IgD-negative memory B cell (primary cell): ENCODE measurements around the gene SHF. TPM values are rescaled to one million over a fixed set of nuclear protein-coding genes. Genes with fewer than 3 reads are reported as not detected.

Source experiments
- H3K27ac Mint-ChIP-seq, 3 donors: one replicate each; pipeline ENCODE4 v1.8.0; 2020 to 2022; ENCODE audit warnings: mild to moderate bottlenecking in 3 of 3, mixed read lengths in 3 of 3, moderate library complexity in 1 of 3
- H3K27me3 Mint-ChIP-seq: one replicate; pipeline ENCODE4 v1.8.0; 2021; ENCODE audit warnings: mixed read lengths
- H3K36me3 Mint-ChIP-seq: one replicate; pipeline ENCODE4 v1.8.0; 2020; ENCODE audit warnings: mild to moderate bottlenecking, mixed read lengths
- H3K4me1 Mint-ChIP-seq, 3 donors: one replicate each; pipeline ENCODE4 v1.8.0; 2020 to 2022; ENCODE audit warnings: mixed read lengths in 3 of 3, mild to moderate bottlenecking in 1 of 3
- H3K4me3 Mint-ChIP-seq, 4 donors: one replicate each; pipeline ENCODE4 v1.8.0; 2020 to 2022; ENCODE audit warnings: mild to moderate bottlenecking in 4 of 4, mixed read lengths in 4 of 4, moderate library complexity in 3 of 4
- H3K9me3 Mint-ChIP-seq, 3 donors: one replicate each; pipeline ENCODE4 v1.8.0; 2020 to 2021; ENCODE audit warnings: mixed read lengths in 3 of 3, mild to moderate bottlenecking in 1 of 3
- polyA plus RNA-seq: library from polyadenylated mRNA; unstranded; fragments of 300-500 nt; fragmentation: Illumina TruSeq; gene quantifications from one replicate; pipeline ENCODE4 v1.2.3, GENCODE V29; 2021

Gene SHF
- polyA plus RNA-seq, 1 donor from 2014 or later: 0.85 TPM

DNA sequence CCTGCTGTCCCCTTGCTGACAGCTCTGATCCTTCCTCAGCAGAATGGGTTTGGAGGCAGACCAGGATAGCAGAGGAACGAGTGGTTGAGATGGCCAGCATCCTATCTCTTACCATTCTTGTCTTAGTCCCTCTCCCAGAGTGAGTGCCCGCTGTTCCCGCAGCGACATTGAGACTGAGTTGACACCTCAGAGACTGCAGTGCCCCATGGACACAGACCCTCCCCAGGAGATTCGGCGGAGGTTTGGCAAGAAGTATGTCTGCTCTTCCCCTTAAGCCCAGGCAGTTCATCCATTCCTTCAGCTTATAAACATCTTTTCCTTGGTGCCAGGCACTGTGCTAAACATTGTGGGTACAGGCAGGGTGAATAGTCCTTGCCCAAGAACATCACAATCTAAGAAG is 36.8 kb downstream of the SHF start:
- H3K36me3 Mint-ChIP-seq: no peaks in the 10 kb centered on the region
- no peaks in the 10 kb centered on the region for H3K4me1 Mint-ChIP-seq
- no peak overlapping the region for H3K4me3 Mint-ChIP-seq
- no peak overlapping the region for H3K27ac Mint-ChIP-seq
- peaks cover under 1% of the 10 kb centered on the region for H3K27me3 Mint-ChIP-seq
- no peaks in the 10 kb centered on the region for H3K9me3 Mint-ChIP-seq

DNA sequence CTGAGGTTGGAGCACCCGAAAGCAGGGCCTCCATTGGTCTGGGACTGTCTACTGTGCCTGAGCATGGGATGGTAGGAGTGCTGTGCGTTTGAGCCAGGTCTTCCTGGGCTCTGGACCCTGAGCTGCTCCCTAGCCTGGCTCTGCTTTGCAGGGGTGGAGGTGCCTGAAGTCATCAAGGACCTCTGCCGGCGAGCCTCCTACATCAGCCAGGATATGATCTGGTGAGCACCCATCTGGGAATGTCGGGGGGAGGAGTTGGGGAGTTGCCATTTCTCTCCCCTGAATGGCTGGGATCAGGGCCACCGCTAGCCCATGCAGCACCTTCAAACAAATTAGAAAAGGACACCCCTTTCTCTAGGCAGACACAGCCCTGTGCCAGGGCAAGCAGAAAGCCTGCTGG is 37.3 kb downstream of the SHF start:
- Mint-ChIP-seq H3K4me3 (no peak overlapping the region), H3K27ac (no peak overlapping the region), H3K27me3 (peaks cover 1% of the 10 kb centered on the region), H3K4me1 (no peaks in the 10 kb centered on the region), H3K9me3 (no peaks in the 10 kb centered on the region), H3K36me3 (no peaks in the 10 kb centered on the region)

DNA sequence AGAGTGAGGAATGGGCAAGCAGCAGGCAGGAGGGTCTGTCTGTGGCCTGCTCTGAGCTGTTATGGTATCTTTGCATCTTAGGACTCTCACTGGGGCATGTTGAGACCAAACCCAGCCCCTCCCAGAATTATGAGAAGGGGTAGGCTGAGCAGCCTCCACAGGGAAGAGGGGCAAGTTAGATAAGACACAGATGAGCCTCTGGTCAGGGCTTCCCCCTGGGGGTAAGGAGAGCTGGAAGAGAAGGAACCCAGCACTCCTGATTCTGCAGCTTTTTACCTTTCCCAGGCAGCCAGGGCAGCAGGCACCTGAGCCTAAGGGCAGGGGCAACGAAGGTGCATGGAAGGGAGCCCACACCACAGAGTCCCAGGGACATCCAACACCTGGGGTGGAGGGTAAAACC is 38.7 kb downstream of the SHF start:
- Mint-ChIP-seq H3K36me3 (no peaks in the 10 kb centered on the region), H3K9me3 (no peaks in the 10 kb centered on the region), H3K4me3 (no peak overlapping the region), H3K4me1 (no peaks in the 10 kb centered on the region), H3K27ac (no peak overlapping the region), H3K27me3 (peaks cover 5% of the 10 kb centered on the region)

DNA sequence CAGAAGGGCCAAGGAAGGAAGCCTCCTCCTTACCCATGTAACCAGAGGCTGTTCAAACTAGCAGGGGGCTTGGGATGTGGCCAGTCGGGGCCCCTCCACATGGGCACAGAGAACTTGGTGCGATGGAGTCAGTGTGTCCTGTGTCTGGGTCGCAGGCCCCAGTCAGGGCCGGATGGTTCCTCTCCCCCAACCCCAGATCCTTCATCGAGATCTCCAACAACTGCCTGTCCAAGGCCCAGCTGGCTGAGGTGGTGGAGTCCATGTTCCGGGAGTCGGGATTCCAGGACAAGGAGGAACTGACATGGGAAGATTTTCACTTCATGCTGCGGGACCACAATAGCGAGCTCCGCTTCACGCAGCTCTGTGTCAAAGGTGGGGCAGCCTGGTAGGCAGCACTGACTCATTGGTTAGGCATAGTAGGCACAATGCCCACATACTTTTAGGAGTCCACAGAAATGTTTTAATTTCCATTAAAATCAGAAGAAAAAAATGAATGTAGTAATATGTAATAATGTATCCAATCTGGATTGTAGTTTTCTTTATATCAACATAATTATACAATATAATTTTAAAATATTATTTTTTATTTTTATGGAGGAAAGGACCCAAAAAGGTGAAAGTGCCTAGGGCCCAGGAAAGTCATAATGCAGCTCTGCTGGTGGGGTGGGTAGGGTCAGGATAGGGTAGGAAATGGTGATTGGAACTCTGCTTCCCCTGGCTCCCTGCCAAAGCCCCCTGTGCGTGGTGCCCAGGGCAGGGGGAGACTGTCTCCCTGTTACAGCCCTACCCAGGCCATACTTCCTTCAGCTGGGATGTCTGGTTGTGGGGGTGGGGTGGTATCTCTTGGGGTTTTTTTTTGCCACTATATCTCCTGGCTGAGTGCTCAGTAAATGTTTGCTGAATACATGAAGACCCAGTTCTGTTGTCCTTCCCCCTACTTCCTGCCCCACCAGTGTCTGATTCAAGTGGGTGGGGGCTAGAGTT is 39.4 kb downstream of the SHF start:
- Mint-ChIP-seq H3K4me3 (peak overlapping the region in 1 of 4 donors; percentile 48), H3K27ac (no peak overlapping the region), H3K4me1 (no peaks in the 10 kb centered on the region), H3K27me3 (peaks cover 5% of the 10 kb centered on the region), H3K9me3 (no peaks in the 10 kb centered on the region), H3K36me3 (no peaks in the 10 kb centered on the region)

DNA sequence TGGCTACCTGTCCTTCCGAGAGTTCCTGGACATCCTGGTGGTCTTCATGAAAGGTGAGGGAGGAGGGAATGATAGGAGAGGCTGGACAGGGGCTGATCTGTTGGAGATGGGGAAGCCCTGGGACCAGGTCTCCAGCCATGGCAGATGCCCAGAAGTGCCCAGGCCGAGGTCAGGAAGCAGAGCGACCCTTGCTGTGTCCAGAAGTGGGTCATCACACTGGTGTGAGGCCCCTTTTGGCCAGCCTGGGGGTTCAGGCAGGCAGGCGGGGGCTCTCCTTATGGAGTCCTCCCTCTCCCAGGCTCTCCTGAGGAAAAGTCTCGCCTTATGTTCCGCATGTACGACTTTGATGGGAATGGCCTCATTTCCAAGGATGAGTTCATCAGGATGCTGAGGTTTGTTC is 40.2 kb downstream of the SHF start:
- no peaks in the 10 kb centered on the region for H3K36me3 Mint-ChIP-seq
- H3K4me1 Mint-ChIP-seq: no peaks in the 10 kb centered on the region
- peaks cover 5% of the 10 kb centered on the region for H3K27me3 Mint-ChIP-seq
- no peak overlapping the region for H3K27ac Mint-ChIP-seq
- peak overlapping the region in 1 of 4 donors; percentile 48 for H3K4me3 Mint-ChIP-seq
- H3K9me3 Mint-ChIP-seq: no peaks in the 10 kb centered on the region

DNA sequence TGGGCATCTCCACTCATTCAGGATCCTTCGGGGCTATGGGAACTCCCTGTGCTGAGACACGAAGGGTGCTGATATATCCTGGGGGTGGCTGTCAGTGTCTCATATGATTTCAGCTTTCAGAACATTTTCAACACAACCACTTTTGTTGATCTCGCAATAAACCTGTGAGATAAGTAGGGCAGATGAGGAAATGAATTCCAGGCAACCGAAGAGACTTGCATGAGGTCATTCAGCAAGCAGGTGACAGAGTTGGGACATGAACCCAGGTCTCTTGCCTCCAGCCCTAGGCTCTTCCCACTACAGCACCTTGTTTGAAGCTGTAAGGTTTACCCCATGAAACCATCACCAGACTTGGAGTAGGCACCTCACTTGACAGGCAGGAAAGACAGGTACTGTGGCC is 41.4 kb downstream of the SHF start:
- Mint-ChIP-seq H3K36me3 (no peaks in the 10 kb centered on the region), H3K4me1 (no peaks in the 10 kb centered on the region), H3K27ac (no peak overlapping the region), H3K4me3 (no peak overlapping the region), H3K9me3 (no peaks in the 10 kb centered on the region), H3K27me3 (peaks cover 7% of the 10 kb centered on the region)

DNA sequence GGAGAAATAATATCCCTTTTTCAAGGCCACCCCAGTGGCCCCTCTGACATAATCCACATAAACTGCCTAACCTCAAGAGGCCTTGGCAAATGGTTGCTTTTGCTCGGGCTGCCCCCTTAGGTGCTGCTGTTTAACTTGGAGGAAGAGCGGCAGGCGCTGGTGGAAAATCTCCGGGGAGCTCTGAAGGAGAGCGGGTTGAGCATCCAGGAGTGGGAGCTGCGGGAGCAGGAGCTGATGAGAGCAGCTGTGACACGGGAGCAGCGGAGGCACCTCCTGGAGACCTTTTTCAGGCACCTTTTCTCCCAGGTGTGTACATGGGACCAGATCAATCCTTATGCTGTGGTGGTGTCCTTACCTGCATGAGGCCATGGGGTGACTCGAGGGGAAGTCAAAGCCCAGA is 43.0 kb downstream of the SHF start:
- Mint-ChIP-seq H3K27me3 (peaks cover 7% of the 10 kb centered on the region), H3K9me3 (no peaks in the 10 kb centered on the region), H3K4me3 (no peak overlapping the region), H3K27ac (no peak overlapping the region), H3K4me1 (no peaks in the 10 kb centered on the region), H3K36me3 (no peaks in the 10 kb centered on the region)

DNA sequence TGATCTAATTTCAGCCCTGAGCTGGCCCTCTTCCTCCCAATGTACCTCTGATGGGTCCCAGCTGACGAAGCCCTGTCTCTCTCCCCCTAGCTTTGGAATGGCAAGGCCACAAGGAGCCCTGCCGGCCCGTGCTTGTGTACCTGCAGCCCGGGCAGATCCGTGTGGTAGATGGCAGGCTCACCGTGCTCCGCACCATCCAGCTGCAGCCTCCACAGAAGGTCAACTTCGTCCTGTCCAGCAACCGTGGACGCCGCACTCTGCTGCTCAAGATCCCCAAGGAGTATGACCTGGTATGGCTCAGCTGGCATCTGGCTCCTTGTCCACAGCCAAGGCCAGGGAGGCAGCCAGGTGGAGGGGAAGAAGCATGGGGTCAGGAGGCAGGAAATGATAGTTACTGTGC is 43.8 kb downstream of the SHF start:
- no peak overlapping the region for H3K4me3 Mint-ChIP-seq
- H3K27me3 Mint-ChIP-seq: peaks cover 7% of the 10 kb centered on the region
- H3K9me3 Mint-ChIP-seq: no peaks in the 10 kb centered on the region
- H3K27ac Mint-ChIP-seq: no peak overlapping the region
- no peaks in the 10 kb centered on the region for H3K36me3 Mint-ChIP-seq
- no peaks in the 10 kb centered on the region for H3K4me1 Mint-ChIP-seq

DNA sequence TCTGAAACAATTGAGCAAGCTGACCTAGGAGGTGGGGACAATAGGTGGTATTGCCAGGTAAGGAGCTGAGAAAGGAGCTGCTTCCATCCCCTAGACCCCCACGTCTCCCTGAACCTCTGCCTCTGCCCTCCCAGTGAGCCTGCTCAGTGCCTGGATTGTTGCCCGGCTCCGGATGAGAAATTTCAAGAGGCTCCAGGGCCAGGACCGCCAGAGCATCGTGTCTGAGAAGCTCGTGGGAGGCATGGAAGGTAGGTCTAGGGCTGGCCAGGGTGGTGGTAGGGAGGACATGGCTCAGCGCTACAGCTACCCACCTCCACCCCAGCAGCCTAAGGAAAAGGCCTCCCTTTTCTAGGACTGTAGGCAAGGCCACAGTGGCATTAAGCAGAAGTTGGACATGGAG is 44.7 kb downstream of the SHF start:
- Mint-ChIP-seq H3K36me3 (no peaks in the 10 kb centered on the region), H3K27me3 (peaks cover 9% of the 10 kb centered on the region), H3K9me3 (no peaks in the 10 kb centered on the region), H3K27ac (no peak overlapping the region), H3K4me1 (no peaks in the 10 kb centered on the region), H3K4me3 (no peak overlapping the region)

DNA sequence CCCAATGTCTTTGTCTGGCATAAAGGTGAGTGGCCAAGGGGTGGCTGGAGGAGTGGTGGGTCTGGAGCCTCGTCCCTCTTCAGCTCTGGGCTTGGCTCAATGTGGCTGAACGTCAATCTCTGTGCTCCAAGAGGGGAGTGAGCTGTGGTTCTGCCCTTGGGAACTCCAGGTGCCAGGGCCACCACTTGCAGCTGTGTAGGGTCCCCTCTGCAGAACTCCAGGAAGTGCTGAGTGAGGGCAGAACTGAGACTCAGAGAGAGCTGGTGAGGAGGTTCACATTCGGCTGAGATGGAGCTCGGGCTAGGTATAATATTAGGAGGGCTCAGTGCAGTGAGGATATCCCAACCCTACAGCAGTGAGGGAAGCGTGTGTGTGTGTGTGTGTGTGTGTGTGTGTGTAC is 46.4 kb downstream of the SHF start:
- Mint-ChIP-seq H3K4me3 (no peak overlapping the region), H3K27ac (no peak overlapping the region), H3K36me3 (peaks cover 2% of the 10 kb centered on the region), H3K4me1 (peaks cover 0 to 1% (median under 1%) of the 10 kb centered on the region in 3 donors), H3K9me3 (no peaks in the 10 kb centered on the region), H3K27me3 (peaks cover 14% of the 10 kb centered on the region)

DNA sequence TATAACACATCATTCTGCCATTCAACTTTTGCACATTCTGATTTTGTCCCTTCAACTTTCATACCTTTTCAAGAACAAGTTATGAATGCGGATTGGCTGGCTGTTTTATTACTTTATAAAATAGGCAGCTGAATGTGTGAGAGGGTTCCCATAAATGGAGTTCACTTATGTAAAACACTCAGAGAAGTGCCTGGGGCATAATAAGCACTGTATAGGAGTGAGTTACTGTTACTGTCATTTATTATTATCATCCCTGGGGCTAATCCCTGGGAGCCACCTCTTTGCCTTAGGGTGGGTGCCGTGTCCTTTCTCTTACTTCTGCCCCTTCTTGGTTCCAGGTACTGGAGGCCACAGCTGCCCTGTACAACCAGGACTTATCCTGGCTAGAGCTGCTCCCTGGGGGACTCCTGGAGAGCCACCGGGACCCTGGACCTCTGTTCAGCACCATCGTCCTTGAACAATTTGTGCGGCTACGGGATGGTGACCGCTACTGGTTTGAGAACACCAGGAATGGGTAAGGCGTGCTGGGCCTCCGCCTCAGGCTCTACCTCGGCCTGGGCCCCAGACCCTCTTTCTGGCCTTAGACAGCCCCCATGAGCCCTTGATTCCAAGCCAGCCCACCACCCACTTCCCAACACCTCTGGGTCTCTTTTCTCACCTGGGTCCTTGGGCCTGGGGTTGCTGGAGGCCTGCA is 47.1 kb downstream of the SHF start:
- Mint-ChIP-seq H3K9me3 (no peaks in the 10 kb centered on the region), H3K27ac (no peak overlapping the region), H3K36me3 (peaks cover 2% of the 10 kb centered on the region), H3K4me1 (peaks cover 0 to 2% (median 2%) of the 10 kb centered on the region in 3 donors), H3K27me3 (peaks cover 17% of the 10 kb centered on the region), H3K4me3 (no peak overlapping the region)

DNA sequence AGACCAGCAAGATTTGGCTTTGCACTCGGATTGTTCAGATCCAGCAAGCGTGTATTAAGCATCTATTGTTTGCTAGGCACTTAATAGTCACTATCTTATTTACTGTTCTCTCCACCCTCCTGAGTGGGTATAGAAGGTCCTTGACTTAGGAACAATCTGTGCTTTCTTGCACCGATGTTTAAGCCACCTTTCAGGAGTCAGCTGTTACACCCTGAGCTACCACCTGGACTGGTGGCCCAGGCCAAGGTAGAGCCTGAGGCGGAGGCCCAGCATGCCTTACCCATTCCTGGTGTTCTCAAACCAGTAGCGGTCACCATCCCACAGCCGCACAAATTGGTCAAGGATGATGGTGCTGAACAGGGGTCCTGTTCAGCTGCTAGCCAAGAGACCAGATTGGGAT is 48.0 kb downstream of the SHF start:
- Mint-ChIP-seq H3K4me3 (peak overlapping the region in 1 of 4 donors; percentile 52), H3K36me3 (peaks cover 2% of the 10 kb centered on the region), H3K9me3 (no peaks in the 10 kb centered on the region), H3K27me3 (peaks cover 20% of the 10 kb centered on the region), H3K27ac (no peak overlapping the region), H3K4me1 (peaks cover 2 to 4% (median 2%) of the 10 kb centered on the region in 3 donors)

DNA sequence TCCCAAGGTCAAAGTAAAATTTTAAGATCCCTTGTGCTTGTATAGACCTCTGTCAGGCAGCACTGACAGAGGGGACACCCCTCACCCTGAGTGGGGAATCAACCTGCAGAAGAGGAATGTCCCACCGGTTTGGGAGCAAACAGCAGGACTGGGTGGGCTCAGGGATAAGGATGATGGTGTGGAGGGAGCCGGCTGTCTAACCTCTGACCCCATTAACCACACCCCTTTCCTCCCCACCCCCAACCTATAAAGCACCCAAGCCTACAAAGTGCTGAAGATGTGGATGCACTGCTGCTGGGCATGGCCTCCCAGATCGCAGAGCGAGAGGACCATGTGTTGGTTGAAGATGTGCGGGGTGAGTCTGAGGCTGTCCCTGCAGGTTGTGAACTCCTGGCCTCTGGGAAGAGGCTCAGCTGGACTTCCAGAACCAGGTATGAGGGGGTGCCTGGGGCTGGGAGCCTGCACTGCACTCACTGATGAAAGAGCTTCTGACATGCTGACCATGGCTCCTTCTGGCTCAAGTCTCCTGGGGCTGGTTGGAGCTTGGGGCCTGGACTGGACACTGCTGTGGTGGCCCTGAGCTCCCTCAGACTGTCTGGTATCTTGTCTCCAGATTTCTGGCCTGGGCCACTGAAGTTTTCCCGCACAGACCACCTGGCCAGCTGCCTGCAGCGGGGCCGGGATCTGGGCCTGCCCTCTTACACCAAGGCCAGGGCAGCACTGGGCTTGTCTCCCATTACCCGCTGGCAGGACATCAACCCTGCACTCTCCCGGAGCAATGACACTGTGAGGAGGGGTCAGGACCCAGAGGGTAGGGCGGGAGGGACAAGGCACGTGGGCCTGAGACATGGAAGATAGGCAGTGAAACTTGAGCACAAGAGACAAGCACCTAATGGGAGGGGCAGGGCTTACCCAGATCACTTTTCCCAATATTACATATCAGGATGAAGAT is 48.7 kb downstream of the SHF start:
- Mint-ChIP-seq H3K27ac (peak overlapping the region in 1 of 3 donors; percentile 2), H3K4me3 (peak overlapping the region in 1 of 4 donors; percentile 52), H3K9me3 (no peaks in the 10 kb centered on the region), H3K4me1 (peaks cover 2 to 6% (median 3%) of the 10 kb centered on the region in 3 donors), H3K27me3 (peaks cover 22% of the 10 kb centered on the region), H3K36me3 (peaks cover 2% of the 10 kb centered on the region)

DNA sequence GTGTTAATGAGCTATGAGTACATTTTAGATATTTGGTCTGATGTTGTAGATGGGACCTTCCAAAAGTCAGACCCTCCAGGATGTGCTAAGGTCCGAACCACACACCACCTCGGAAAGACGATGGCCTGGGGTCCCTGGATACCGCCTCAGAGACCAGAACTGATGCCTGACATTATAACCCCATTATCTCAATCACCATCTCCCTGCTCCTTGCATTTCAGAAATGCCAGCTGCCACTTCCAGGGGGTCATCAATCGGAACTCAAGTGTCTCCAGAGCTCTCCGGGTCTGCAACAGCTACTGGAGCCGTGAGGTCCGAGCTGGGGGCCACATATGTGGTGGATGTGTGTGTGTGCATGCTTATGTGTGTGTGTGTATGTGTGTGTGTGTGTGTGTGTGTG is 50.1 kb downstream of the SHF start:
- no peak overlapping the region for H3K27ac Mint-ChIP-seq
- H3K4me1 Mint-ChIP-seq: peaks cover 2 to 6% (median 3%) of the 10 kb centered on the region in 3 donors
- peaks cover 2% of the 10 kb centered on the region for H3K36me3 Mint-ChIP-seq
- H3K4me3 Mint-ChIP-seq: no peak overlapping the region
- no peaks in the 10 kb centered on the region for H3K9me3 Mint-ChIP-seq
- H3K27me3 Mint-ChIP-seq: peaks cover 28% of the 10 kb centered on the region

DNA sequence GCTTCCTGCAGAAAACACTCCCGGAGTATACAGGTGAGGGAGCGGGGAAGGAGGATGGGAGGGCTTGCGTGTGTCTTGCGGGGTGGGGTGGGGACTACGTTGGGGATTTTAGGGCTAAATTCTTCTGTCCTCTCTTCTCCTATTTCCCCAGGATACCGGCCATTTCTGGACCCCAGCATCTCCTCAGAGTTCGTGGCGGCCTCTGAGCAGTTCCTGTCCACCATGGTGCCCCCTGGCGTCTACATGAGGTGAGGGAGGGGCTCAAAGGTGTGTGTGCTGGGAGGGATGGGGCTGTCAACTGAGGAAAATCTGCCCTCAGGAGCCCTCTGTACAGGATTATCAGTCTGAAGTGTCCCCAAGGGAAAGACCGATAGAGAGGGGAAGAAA is 51.4 kb downstream of the SHF start:
- no peak overlapping the region for H3K27ac Mint-ChIP-seq
- H3K9me3 Mint-ChIP-seq: no peaks in the 10 kb centered on the region
- H3K4me3 Mint-ChIP-seq: peak overlapping the region in 2 of 4 donors; percentile 74 to 79
- H3K36me3 Mint-ChIP-seq: peaks cover 2% of the 10 kb centered on the region
- peaks cover 2 to 6% (median 3%) of the 10 kb centered on the region in 3 donors for H3K4me1 Mint-ChIP-seq
- H3K27me3 Mint-ChIP-seq: peaks cover 31% of the 10 kb centered on the region
